Activated CD4-positive, alpha-beta T cell treated with anti-CD3 and anti-CD28 coated beads for 36 hours (primary cell): ENCODE measurements around the gene SNAP25. TPM values are rescaled to one million over a fixed set of nuclear protein-coding genes. Genes with fewer than 3 reads are reported as not detected.

Source experiments
- ATAC-seq: fragments of 200-7000 bp; cut with Tn5 transposase; one replicate; pipeline ENCODE4 v1.10.0; 2021; ENCODE audit warnings: mild to moderate bottlenecking, moderate library complexity
- CTCF ChIA-PET: fragments of 350-600 bp; sonication (Branson Sonifier 250); formaldehyde crosslinking; loops from one replicate; lab custom pipeline; 2021; ENCODE audit warnings: antibody characterized with exemption; lab: Charles Lee
- POLR2A ChIA-PET: fragments of 350-600 bp; sonication (Branson Sonifier 250); formaldehyde crosslinking; loops from one replicate; lab custom pipeline; 2021; ENCODE audit warnings: antibody characterized with exemption, inconsistent platforms; lab: Charles Lee
- DNase-seq: peaks from one replicate; pipeline ENCODE4 v3.0.0-alpha.2; 2020
- H3K27ac Mint-ChIP-seq: one replicate; pipeline ENCODE4 v1.8.0; 2021; ENCODE audit warnings: mixed read lengths
- H3K27me3 Mint-ChIP-seq: one replicate; pipeline ENCODE4 v1.8.0; 2021; ENCODE audit warnings: mixed read lengths
- H3K36me3 Mint-ChIP-seq: one replicate; pipeline ENCODE4 v1.8.0; 2021; ENCODE audit warnings: low read depth, mixed read lengths
- H3K4me1 Mint-ChIP-seq: one replicate; pipeline ENCODE4 v1.8.0; 2021; ENCODE audit warnings: mixed read lengths
- H3K4me3 Mint-ChIP-seq: one replicate; pipeline ENCODE4 v1.8.0; 2021; ENCODE audit warnings: mild to moderate bottlenecking, moderate library complexity, mixed read lengths
- H3K9me3 Mint-ChIP-seq: one replicate; pipeline ENCODE4 v1.8.0; 2021; ENCODE audit warnings: low read depth, mixed read lengths
- intact Hi-C, 2 experiments: fragments of 100-400 bp; cut with DNase I in 1 of 2; cut with micrococcal nuclease in 1 of 2; formaldehyde crosslinking; loops; one replicate each; pipeline versions ENCODE4 v1.14.2 to v1.15.1; 2022 to 2024; cut with DNase I, micrococcal nuclease
- total RNA-seq, 2 experiments: library from RNA; stranded (reverse); gene quantifications; one replicate each; pipeline ENCODE4 v1.2.3, GENCODE V29; 2021

Gene SNAP25
- total RNA-seq, 2 experiments from 2014 or later: 0.18 to 0.27 TPM

GRCh38 chr20:10242166-10242565 is 23.5 kb downstream of the SNAP25 start:
- no peaks in the 10 kb centered on the region for H3K27me3 Mint-ChIP-seq
- ATAC-seq: no peak
- no peaks in the 10 kb centered on the region for H3K36me3 Mint-ChIP-seq
- no peaks in the 10 kb centered on the region for H3K4me1 Mint-ChIP-seq
- no peak overlapping the region for H3K27ac Mint-ChIP-seq
- no peak overlapping the region for H3K4me3 Mint-ChIP-seq
- intact Hi-C loops: no loop called here
- DNase-seq: no peak
- CTCF ChIA-PET: interaction anchor here (0.6 kb wide), 1 partner anchor 113 kb away, joined by 4 read pairs; no protein-coding TSS in a partner anchor
- H3K9me3 Mint-ChIP-seq: no peaks in the 10 kb centered on the region
- POLR2A ChIA-PET: no interaction called here

- Mint-ChIP-seq H3K4me3 (no peak overlapping the region), H3K4me1 (no peaks in the 10 kb centered on the region), H3K27me3 (no peaks in the 10 kb centered on the region), H3K9me3 (no peaks in the 10 kb centered on the region), H3K36me3 (no peaks in the 10 kb centered on the region), H3K27ac (no peak overlapping the region)
- DNase-seq: no peak
- POLR2A ChIA-PET: no interaction called here
- CTCF ChIA-PET: no interaction called here
- intact Hi-C loops: no loop called here
- ATAC-seq: no peak
These were observed 28.8 kb downstream of the SNAP25 start for GRCh38 chr20:10247440-10247839.

GRCh38 chr20:10249048-10249770 is 30.6 kb downstream of the SNAP25 start:
- ChIA-PET CTCF (interaction anchor here (0.8 to 1.0 kb wide), 2 partner anchors 119 to 121 kb away, joined by 3 to 5 read pairs; no protein-coding TSS in a partner anchor), POLR2A (no interaction called here)

GRCh38 chr20:10249822-10250221 is 31.2 kb downstream of the SNAP25 start:
- no peak for DNase-seq
- H3K27ac Mint-ChIP-seq: no peak overlapping the region
- no peak for ATAC-seq
- intact Hi-C loops: no loop called here
- POLR2A ChIA-PET: no interaction called here
- no peak overlapping the region for H3K4me3 Mint-ChIP-seq
- H3K9me3 Mint-ChIP-seq: no peaks in the 10 kb centered on the region
- H3K36me3 Mint-ChIP-seq: no peaks in the 10 kb centered on the region
- CTCF ChIA-PET: interaction anchor here (0.8 to 1.0 kb wide), 2 partner anchors 120 to 122 kb away, joined by 3 to 5 read pairs; no protein-coding TSS in a partner anchor
- H3K4me1 Mint-ChIP-seq: no peaks in the 10 kb centered on the region
- peaks cover 3% of the 10 kb centered on the region for H3K27me3 Mint-ChIP-seq

More at GRCh38 chr20:10249048-10249770, 30.6 kb downstream of the SNAP25 start:
- intact Hi-C loops: no loop called here
- ATAC-seq (no peak), DNase-seq (no peak)
- no peak overlapping the region for H3K4me3 Mint-ChIP-seq
- no peaks in the 10 kb centered on the region for H3K4me1 Mint-ChIP-seq
- H3K27me3 Mint-ChIP-seq: peaks cover under 1% of the 10 kb centered on the region
- H3K9me3 Mint-ChIP-seq: no peaks in the 10 kb centered on the region
- no peaks in the 10 kb centered on the region for H3K36me3 Mint-ChIP-seq
- no peak overlapping the region for H3K27ac Mint-ChIP-seq

- intact Hi-C loops: no loop called here
- CTCF ChIA-PET: no interaction called here
- ATAC-seq: no peak
- H3K9me3 Mint-ChIP-seq: no peaks in the 10 kb centered on the region
- POLR2A ChIA-PET: no interaction called here
- peaks cover 3% of the 10 kb centered on the region for H3K27me3 Mint-ChIP-seq
- H3K4me1 Mint-ChIP-seq: no peaks in the 10 kb centered on the region
- no peak for DNase-seq
- H3K36me3 Mint-ChIP-seq: no peaks in the 10 kb centered on the region
- H3K4me3 Mint-ChIP-seq: no peak overlapping the region
- H3K27ac Mint-ChIP-seq: no peak overlapping the region
These were observed 32.3 kb downstream of the SNAP25 start for GRCh38 chr20:10250902-10251301.

GRCh38 chr20:10253780-10254179 is 35.1 kb downstream of the SNAP25 start:
- Mint-ChIP-seq H3K9me3 (no peaks in the 10 kb centered on the region), H3K4me3 (no peak overlapping the region), H3K27ac (no peak overlapping the region), H3K36me3 (no peaks in the 10 kb centered on the region), H3K27me3 (peaks cover 6% of the 10 kb centered on the region), H3K4me1 (no peaks in the 10 kb centered on the region)
- ATAC-seq (no peak), DNase-seq (no peak)
- POLR2A ChIA-PET: no interaction called here
- intact Hi-C loops: no loop called here
- CTCF ChIA-PET: interaction anchor here (0.6 to 0.8 kb wide), 2 partner anchors 98 to 781 kb away, joined by 3 to 5 read pairs; no protein-coding TSS in a partner anchor

- Mint-ChIP-seq H3K27ac (no peak overlapping the region), H3K4me1 (no peaks in the 10 kb centered on the region), H3K36me3 (no peaks in the 10 kb centered on the region), H3K9me3 (no peaks in the 10 kb centered on the region), H3K4me3 (no peak overlapping the region), H3K27me3 (peaks cover 6% of the 10 kb centered on the region)
- DNase-seq: no peak
- ChIA-PET POLR2A (no interaction called here), CTCF (interaction anchor here (0.7 kb wide), 1 partner anchor 300 kb away, joined by 3 read pairs; no protein-coding TSS in a partner anchor)
- no peak for ATAC-seq
- intact Hi-C loops: no loop called here
These were observed 37.2 kb downstream of the SNAP25 start for GRCh38 chr20:10255846-10256245.

- ATAC-seq (no peak), DNase-seq (no peak)
- H3K27me3 Mint-ChIP-seq: peaks cover 6% of the 10 kb centered on the region
- intact Hi-C loops: no loop called here
- POLR2A ChIA-PET: no interaction called here
- H3K9me3 Mint-ChIP-seq: no peaks in the 10 kb centered on the region
- H3K27ac Mint-ChIP-seq: no peak overlapping the region
- no peaks in the 10 kb centered on the region for H3K4me1 Mint-ChIP-seq
- no peak overlapping the region for H3K4me3 Mint-ChIP-seq
- H3K36me3 Mint-ChIP-seq: no peaks in the 10 kb centered on the region
- CTCF ChIA-PET: no interaction called here
These were observed 40.5 kb downstream of the SNAP25 start for GRCh38 chr20:10259166-10259565.

GRCh38 chr20:10260316-10260715 is 41.7 kb downstream of the SNAP25 start:
- ATAC-seq (no peak), DNase-seq (no peak)
- peaks cover 4% of the 10 kb centered on the region for H3K27me3 Mint-ChIP-seq
- no peak overlapping the region for H3K27ac Mint-ChIP-seq
- ChIA-PET CTCF (no interaction called here), POLR2A (no interaction called here)
- intact Hi-C loops: no loop called here
- no peaks in the 10 kb centered on the region for H3K4me1 Mint-ChIP-seq
- no peaks in the 10 kb centered on the region for H3K36me3 Mint-ChIP-seq
- H3K9me3 Mint-ChIP-seq: no peaks in the 10 kb centered on the region
- no peak overlapping the region for H3K4me3 Mint-ChIP-seq

- H3K27ac Mint-ChIP-seq: no peak overlapping the region
- H3K4me3 Mint-ChIP-seq: no peak overlapping the region
- ATAC-seq (no peak), DNase-seq (no peak)
- H3K4me1 Mint-ChIP-seq: no peaks in the 10 kb centered on the region
- H3K27me3 Mint-ChIP-seq: peaks cover 4% of the 10 kb centered on the region
- intact Hi-C loops: no loop called here
- no peaks in the 10 kb centered on the region for H3K36me3 Mint-ChIP-seq
- CTCF ChIA-PET: no interaction called here
- POLR2A ChIA-PET: no interaction called here
- no peaks in the 10 kb centered on the region for H3K9me3 Mint-ChIP-seq
These were observed 43.1 kb downstream of the SNAP25 start for GRCh38 chr20:10261702-10262101.

- no peak overlapping the region for H3K27ac Mint-ChIP-seq
- no peak overlapping the region for H3K4me3 Mint-ChIP-seq
- no peaks in the 10 kb centered on the region for H3K36me3 Mint-ChIP-seq
- CTCF ChIA-PET: no interaction called here
- POLR2A ChIA-PET: no interaction called here
- H3K27me3 Mint-ChIP-seq: no peaks in the 10 kb centered on the region
- no peaks in the 10 kb centered on the region for H3K9me3 Mint-ChIP-seq
- ATAC-seq: no peak
- intact Hi-C loops: no loop called here
- no peaks in the 10 kb centered on the region for H3K4me1 Mint-ChIP-seq
- no peak for DNase-seq
These were observed 44.9 kb downstream of the SNAP25 start for GRCh38 chr20:10263385-10264165.

GRCh38 chr20:10264166-10264558 is 45.5 kb downstream of the SNAP25 start:
- Mint-ChIP-seq H3K4me1 (no peaks in the 10 kb centered on the region), H3K4me3 (no peak overlapping the region), H3K9me3 (no peaks in the 10 kb centered on the region), H3K27me3 (no peaks in the 10 kb centered on the region), H3K27ac (no peak overlapping the region), H3K36me3 (no peaks in the 10 kb centered on the region)
- no peak for ATAC-seq
- ChIA-PET CTCF (no interaction called here), POLR2A (no interaction called here)
- no peak for DNase-seq
- intact Hi-C loops: no loop called here
